ENCODE measurements around the gene CBFA2T3.

The CBFA2T3 gene

DNA sequence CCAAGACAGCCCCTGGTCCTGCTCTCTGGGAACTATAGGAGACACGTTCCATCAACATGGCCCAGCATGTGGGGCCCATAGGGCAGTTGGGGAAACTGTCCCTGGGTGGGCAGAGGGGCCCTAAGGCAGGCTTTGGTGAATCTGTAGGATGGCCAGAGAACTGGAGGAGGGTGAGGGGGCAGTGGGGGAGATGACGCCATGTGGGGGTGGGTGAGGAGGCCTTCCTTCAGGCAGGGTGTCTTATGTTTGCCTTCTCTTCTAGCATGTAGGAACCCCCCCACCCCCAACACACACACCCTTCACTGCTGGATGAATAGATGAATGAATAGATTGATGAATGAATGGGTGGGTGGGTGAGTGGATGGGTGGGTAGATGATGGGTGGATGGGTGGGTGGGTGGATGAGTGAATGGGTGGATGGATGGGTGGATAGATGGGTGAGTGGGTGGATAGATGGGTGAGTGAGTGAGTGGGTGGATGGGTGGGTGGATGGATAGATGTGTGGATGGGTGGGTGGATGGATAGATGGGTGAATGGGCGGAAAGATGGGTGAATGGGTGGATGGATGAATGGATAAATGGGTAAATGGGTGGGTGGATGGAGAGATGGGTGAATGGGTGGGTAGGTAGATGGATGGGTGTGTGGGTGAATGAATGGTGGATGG lies 2.5 kb upstream of the CBFA2T3 start:
- intact Hi-C loops (cut with DNase I; ENCODE audit: low total_unique reads), result no loop called here

GRCh38 chr16:88978608-88979346 lies 1.8 kb upstream of the CBFA2T3 start:
- TF ChIP-seq CTCF (IDR thresholded peaks at IDR 0.05), result no peak
- Histone ChIP-seq H3K27me3 (peaks cover 0 to 79% of the 10 kb centered on the region in 2 donors), H3K27ac (no peak overlapping the region), H3K36me3 (no peaks in the 10 kb centered on the region), H3K4me3 (no peak overlapping the region), H3K4me1 (no peaks in the 10 kb centered on the region), H3K9me3 (no peaks in the 10 kb centered on the region)
- intact Hi-C loops (cut with DNase I; ENCODE audit: low total_unique reads), result no loop called here
- no peak for DNase-seq

More for the DNA sequence above, 2.5 kb upstream of the CBFA2T3 start:
- no peak overlapping the region for H3K27ac ChIP-seq
- no peaks in the 10 kb centered on the region for H3K4me1 ChIP-seq
- no peaks in the 10 kb centered on the region for H3K9me3 ChIP-seq
- no peak for DNase-seq
- TF ChIP-seq CTCF (IDR thresholded peaks at IDR 0.05), result no peak
- no peaks in the 10 kb centered on the region for H3K36me3 ChIP-seq
- peaks cover 0 to 78% of the 10 kb centered on the region in 2 donors for H3K27me3 ChIP-seq
- H3K4me3 ChIP-seq, result no peak overlapping the region

- intact Hi-C loops (cut with DNase I; ENCODE audit: low total_unique reads), result no loop called here
- no peak overlapping the region for H3K27ac ChIP-seq
- no peaks in the 10 kb centered on the region for H3K4me1 ChIP-seq
- no peaks in the 10 kb centered on the region for H3K36me3 ChIP-seq
- no peaks in the 10 kb centered on the region for H3K9me3 ChIP-seq
- H3K27me3 ChIP-seq, result peaks cover 0 to 78% of the 10 kb centered on the region in 2 donors
- TF ChIP-seq CTCF (IDR thresholded peaks at IDR 0.05), result no peak
- H3K4me3 ChIP-seq, result no peak overlapping the region
- no peak for DNase-seq
Measured at GRCh38 chr16:88977812-88978607, 1.0 kb upstream of the CBFA2T3 start.

DNA sequence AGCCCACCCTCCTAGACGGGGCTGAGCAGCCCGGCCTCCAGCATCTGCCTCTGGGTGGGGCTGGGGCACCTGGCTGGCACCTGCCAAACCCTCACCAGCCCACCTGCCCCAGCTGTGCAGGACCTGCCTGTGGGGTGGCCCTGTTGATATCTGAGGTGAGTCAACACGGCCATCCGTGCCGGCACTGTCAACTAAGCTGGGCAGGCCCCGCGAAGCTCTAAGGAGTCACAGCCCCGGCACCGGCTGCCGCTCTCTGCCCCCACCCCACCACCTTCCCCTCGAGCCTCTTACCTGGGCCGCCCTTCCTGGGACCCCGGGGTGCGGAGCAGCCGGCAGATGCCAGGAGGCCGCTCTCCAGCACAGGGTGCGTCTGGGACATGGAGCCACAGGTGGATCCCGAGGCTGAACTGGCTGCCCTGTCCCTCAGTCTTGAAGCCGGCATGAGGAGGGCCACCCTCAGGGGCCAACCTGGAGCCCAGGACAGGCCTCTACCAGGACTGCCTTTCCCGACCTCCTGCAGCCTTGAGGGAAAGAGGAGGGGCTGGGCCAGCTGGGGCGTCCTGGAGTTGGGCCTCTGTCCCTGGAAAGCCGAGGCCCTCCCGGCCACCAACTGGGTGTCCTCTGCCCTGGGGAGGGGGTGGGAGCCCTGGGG lies 515 bp downstream of the CBFA2T3 start:
- intact Hi-C loops (cut with DNase I; ENCODE audit: low total_unique reads), result no loop called here
- no peak for DNase-seq
- Histone ChIP-seq H3K9me3 (no peaks in the 10 kb centered on the region), H3K4me1 (no peaks in the 10 kb centered on the region), H3K27ac (no peak overlapping the region), H3K27me3 (peaks cover 0 to 80% of the 10 kb centered on the region in 2 donors), H3K36me3 (no peaks in the 10 kb centered on the region), H3K4me3 (peak overlapping the region; percentile 9 to 10)
- TF ChIP-seq CTCF (IDR thresholded peaks at IDR 0.05), result no peak

DNA sequence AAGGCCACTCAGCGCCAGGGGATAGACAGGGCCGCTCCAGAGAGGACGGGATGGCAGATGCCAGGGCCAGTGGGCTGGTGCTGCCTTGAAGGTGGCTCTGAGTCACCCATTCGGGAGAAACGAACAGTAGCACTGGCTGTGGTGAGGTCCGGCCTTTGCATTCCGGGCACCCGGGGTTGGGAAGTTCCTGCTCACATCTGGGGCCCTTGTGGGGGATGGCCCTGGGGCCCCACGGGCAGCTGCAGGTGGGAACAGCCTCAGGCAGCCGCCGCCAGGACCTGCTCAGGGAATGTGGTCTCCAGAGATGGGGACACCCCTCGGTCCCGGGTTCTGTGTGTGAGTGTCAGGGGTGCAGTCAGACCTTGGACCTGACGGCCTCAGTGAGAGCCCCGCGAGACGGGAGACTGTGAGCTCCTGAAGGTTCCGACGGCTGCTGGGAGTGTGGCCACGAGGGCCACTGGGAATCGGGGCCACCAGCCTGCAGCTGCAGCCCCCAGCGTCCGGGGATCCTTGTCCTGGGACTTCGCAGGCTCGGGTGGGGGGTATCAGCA lies 1.4 kb downstream of the CBFA2T3 start:
- Histone ChIP-seq H3K4me3 (no peak overlapping the region), H3K27me3 (peaks cover 0 to 86% of the 10 kb centered on the region in 2 donors), H3K4me1 (no peaks in the 10 kb centered on the region), H3K27ac (no peak overlapping the region), H3K9me3 (no peaks in the 10 kb centered on the region), H3K36me3 (no peaks in the 10 kb centered on the region)
- DNase-seq, result no peak
- no peak for TF ChIP-seq CTCF (IDR thresholded peaks at IDR 0.05)
- intact Hi-C loops (cut with DNase I; ENCODE audit: low total_unique reads), result no loop called here
